HK-2 (cell line): ENCODE data around the gene CXorf51A.
"Not testable (repeated sequence)": the region's sequence is repeated elsewhere in the genome, so short reads cannot be mapped to it uniquely, and the experiment has no call there.

Experiments used
- DNase-seq: peaks from one replicate; pipeline ENCODE4 v3.0.0-alpha.2; 2018; ENCODE audit not compliant: unreplicated experiment

Gene CXorf51A

DNA sequence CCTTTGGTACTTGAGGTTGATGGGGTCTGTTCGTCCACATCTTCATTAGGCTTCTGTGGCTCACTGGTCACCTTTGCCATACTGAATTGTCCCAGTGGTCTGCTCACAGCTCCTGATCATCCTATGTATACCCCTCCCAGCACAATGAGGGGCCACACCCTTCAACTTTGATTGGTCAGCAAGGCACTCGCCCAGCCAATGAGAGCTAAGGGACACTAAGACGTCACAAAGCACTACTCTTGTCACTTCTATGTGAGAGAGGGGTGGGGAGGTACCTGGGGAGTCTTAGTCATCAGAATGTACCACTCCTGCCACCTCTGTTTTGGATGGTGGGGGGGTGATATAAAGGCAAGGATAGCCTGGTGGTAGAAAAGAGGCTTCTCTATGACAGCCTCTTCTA is at the start of gene CXorf51A:
Gene CXorf51A, minus strand, starts transcription at position 101 of the 400 bp plus-strand sequence. Its CDS starts 21 bp downstream, at position 80.
- DNase-seq: not testable (repeated sequence)

DNA sequence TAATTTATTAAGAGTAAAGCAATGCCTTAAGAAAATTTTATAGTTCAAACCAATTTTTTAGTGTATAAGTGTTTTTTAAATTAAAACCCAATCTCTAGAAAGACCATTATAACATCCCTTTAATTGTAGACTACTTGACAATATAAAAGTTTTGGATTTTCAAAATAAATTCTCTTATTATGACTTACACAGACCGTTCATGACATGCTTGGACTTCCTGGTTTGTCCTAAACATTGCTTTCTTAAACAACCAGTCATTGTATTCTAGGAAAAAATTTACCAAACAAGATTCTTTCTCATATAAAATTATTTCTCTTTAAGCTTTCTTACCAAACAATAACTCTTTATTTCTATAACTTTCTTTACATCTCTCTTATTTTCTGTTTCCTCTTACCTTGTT is 49.0 kb upstream of the CXorf51A start:
- no peak for DNase-seq

DNA sequence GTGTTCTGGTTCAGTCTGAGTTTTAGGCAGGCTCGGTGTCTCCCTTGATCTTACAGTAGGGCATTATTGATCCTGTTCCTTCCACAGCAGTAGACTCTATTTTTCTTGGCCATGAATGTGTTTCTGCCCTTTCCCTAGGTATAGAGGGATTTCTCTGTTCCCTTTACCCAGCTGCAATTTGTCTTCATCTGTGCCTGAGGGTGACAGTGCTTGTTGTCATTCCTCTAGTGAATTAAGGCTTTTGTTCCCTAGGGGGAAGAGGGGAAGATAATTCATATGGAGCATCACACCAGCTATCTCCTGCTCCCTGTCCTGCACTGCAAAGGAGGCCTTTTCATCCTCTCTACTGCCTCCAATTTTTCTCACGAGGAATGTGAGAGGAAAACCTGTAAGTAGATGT is 39.7 kb upstream of the CXorf51A start:
- no peak for DNase-seq

DNA sequence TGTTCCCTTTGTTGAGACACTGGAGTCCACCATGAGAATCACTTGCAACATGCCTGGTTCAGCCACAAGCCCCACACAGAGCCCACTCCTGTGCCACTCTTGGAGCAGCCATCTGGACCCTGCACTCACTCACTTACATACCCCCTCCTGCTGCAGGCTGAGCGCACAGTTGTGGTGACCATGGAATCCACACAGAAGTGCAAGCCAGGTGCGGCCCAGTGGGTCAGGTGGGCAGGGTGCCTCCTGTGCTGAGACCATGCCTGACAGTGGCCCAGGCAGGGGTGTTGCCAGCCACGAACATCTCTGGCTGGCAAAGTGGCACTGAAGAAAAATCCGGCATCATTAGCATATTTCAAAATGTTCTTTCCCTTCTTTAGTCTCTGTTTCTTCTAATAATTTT is 17.4 kb upstream of the CXorf51A start:
- DNase-seq: no peak

DNA sequence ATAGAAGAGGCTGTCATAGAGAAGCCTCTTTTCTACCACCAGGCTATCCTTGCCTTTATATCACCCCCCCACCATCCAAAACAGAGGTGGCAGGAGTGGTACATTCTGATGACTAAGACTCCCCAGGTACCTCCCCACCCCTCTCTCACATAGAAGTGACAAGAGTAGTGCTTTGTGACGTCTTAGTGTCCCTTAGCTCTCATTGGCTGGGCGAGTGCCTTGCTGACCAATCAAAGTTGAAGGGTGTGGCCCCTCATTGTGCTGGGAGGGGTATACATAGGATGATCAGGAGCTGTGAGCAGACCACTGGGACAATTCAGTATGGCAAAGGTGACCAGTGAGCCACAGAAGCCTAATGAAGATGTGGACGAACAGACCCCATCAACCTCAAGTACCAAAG is 5.1 kb downstream of the CXorf51A start, which contains the start of gene CXorf51B:
Gene CXorf51B, plus strand, starts transcription at position 301 of the 400 bp plus-strand sequence. Its CDS starts 21 bp downstream, at position 322.
- DNase-seq: not testable (repeated sequence)
